GM12865 (cell line): ENCODE results near the gene CHPF.

Source experiments
- DNase-seq: peaks from one replicate; pipeline ENCODE4 v3.0.0; 2010; ENCODE audit warnings: low read depth
- H3K4me3 ChIP-seq: 2 replicates; pipeline ENCODE4 v1.5.1; 2011; ENCODE audit warnings: mild to moderate bottlenecking, low read depth, low read length, control low read depth
- CTCF ChIP-seq: IDR thresholded peaks from 2 replicates; pipeline ENCODE4 v1.5.1; 2011; ENCODE audit warnings: low read length, control low read depth, low read depth, inconsistent platforms; ENCODE audit not compliant: insufficient read depth; ENCODE audit errors: missing control alignments

CHPF gene

GRCh38 chr2:219567131-219567530, 23.5 kb upstream of the CHPF start:
- H3K4me3 ChIP-seq: no peak overlapping the region
- DNase-seq: no peak
- TF ChIP-seq CTCF: no peak

GRCh38 chr2:219566640-219567039, 23.0 kb upstream of the CHPF start:
- DNase-seq: no peak
- H3K4me3 ChIP-seq: no peak overlapping the region
- TF ChIP-seq CTCF: no peak

GRCh38 chr2:219565130-219566080, 21.8 kb upstream of the CHPF start:
- no peak for DNase-seq
- H3K4me3 ChIP-seq: no peak overlapping the region
- TF ChIP-seq CTCF: no peak

GRCh38 chr2:219563271-219563928, 19.8 kb upstream of the CHPF start:
- TF ChIP-seq CTCF: no peak
- no peak for DNase-seq
- H3K4me3 ChIP-seq: no peak overlapping the region

GRCh38 chr2:219562049-219563020, 18.7 kb upstream of the CHPF start:
- H3K4me3 ChIP-seq: no peak overlapping the region
- no peak for TF ChIP-seq CTCF
- DNase-seq: no peak
